GM12801 (cell line): Measurements from ENCODE around the gene OTUD7B.

ENCODE experiments used
- CTCF ChIP-seq: IDR thresholded peaks from one replicate; pipeline ENCODE4 v1.5.1; 2011; ENCODE audit warnings: control low read depth; ENCODE audit not compliant: insufficient read length; ENCODE audit errors: extremely low read depth

The OTUD7B gene

DNA sequence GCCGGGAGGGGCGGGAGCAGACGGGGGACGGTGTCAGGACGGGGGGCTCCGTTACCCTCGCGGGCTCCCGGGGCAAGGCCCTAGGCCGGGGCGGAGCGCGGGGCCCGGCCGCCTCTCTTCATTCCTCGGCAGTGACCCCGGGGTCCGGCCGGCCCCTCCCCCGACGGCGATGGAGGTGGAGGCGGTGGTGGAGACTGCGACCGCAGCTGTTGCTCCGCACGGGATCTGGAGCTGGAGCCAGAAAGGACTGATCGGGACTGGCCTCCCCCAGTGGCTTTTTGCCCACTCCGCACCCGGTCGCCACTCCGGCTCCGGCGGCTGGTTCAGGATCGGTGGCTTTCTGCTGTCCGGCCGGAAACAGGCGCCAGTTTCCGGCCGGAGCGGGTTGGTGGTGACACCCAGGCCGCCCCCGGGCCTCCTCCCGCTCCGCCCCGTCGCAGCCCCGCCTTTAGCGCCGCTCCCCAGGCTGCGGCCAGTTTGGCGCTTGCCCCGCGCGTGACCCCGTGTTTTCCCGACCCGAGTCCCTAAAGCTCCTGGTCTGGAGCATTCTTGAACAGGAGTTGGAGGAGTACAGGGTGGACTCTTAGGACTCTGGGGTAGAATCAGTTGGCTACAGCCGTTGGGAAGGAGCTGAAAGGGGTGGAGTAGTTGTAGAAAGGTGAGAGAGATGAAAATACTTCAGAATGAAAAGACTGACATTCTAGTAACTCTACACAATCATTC, at the start of gene OTUD7B:
Gene OTUD7B, minus strand, starts transcription at position 334 of the 723 bp plus-strand sequence. CDS start 33,216 bp downstream, outside the sequence.
- TF ChIP-seq CTCF, result no peak

DNA sequence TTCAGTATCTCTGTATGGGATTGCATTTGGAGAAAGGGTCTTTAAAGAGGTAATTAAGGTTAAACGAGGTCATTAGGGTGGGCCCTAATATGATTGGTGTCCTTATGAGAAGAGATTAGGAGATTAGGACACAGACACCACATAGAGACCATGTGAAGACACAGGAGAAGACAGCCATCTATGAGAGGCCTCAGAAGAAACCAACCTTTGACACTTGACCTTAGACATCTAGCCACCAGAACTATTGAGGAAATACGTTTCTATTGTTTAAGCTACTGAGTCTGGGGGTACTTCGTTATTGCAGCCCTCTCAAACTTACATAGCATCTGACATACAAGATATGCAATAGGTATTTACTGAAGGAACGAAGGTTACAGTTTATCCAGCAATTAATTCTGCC, 49.7 kb upstream of the OTUD7B start:
- no peak for TF ChIP-seq CTCF

- TF ChIP-seq CTCF, result no peak
Observed at GRCh38 chr1:150056407-150056806, 45.9 kb upstream of the OTUD7B start.

- TF ChIP-seq CTCF, result no peak
Observed at GRCh38 chr1:150053926-150054325, 43.4 kb upstream of the OTUD7B start.

DNA sequence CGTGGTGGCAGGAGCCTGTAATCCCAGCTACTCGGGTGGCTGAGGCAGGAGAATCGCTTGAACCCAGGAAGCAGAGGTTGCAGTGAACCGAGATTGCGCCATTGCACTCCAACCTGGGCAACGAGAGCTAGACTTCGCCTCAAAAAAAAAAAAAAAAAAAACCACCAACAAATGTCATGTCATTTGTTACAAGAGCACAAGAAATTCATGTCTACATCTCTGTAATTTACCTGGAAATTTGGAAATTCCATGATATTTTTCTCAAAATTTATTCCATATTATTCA, 40.5 kb upstream of the OTUD7B start:
- no peak for TF ChIP-seq CTCF

- TF ChIP-seq CTCF, result no peak
Observed at GRCh38 chr1:150049926-150050325, 39.4 kb upstream of the OTUD7B start.

- no peak for TF ChIP-seq CTCF
Observed at GRCh38 chr1:150034336-150034735, 23.8 kb upstream of the OTUD7B start.
